ENCODE measurements around the gene OR4C13.

GRCh38 chr11:49952091-49952490 lies at the start of gene OR4C13:
- TF ChIP-seq POLR2AphosphoS5 (IDR thresholded peaks at IDR 0.05; ENCODE audit: low read depth) (no peak), CTCF (conservative IDR thresholded peaks at IDR 0.05; ENCODE audit: low read depth in 2 of 2) (no peak), EZH2phosphoT487 (IDR thresholded peaks at IDR 0.05; ENCODE audit: unreplicated experiment) (no peak), NANOG (IDR thresholded peaks at IDR 0.05; ENCODE audit: borderline replicate concordance) (no peak), EZH2 (IDR thresholded peaks at IDR 0.05; ENCODE audit: low read depth, unreplicated experiment) (no peak)

All from GM23338 (cell line).